Astrocyte of the cerebellum (primary cell): Measurements from ENCODE around the gene GATA3.

Source experiments
- DNase-seq: peaks from one replicate; pipeline ENCODE4 v3.0.0-alpha.2; 2011; ENCODE audit warnings: low read depth
- H3K4me3 ChIP-seq: 2 replicates; pipeline ENCODE4 v1.5.1; 2011; ENCODE audit warnings: mild to moderate bottlenecking, low read depth, low read length, moderate library complexity
- CTCF ChIP-seq: IDR thresholded peaks from 2 replicates; pipeline ENCODE4 v1.5.1; 2012; ENCODE audit warnings: low read length, low read depth, moderate library complexity, mild to moderate bottlenecking; ENCODE audit errors: missing control alignments
- in situ Hi-C: cut with HindIII; loops from 2 replicates; pipeline ENCODE4 v1.10.0; 2017; ENCODE audit warnings: low sequenced_read_pairs

Gene GATA3

GRCh38 chr10:8054494-8055407 lies at the start of gene GATA3:
Gene GATA3 (plus strand): TSS chr10:8054688. CDS start chr10:8055656, 968 bp downstream.
- no peak for DNase-seq
- H3K4me3 ChIP-seq: peak within 1 kb of the TSS; percentile 36
- no peak for TF ChIP-seq CTCF
- in situ Hi-C loops: no loop called here

GRCh38 chr10:8006274-8006999 lies 48.1 kb upstream of the GATA3 start:
- in situ Hi-C loops: no loop called here
- TF ChIP-seq CTCF: no peak
- no peak for DNase-seq
- no peak overlapping the region for H3K4me3 ChIP-seq

- TF ChIP-seq CTCF: no peak
- H3K4me3 ChIP-seq: no peak overlapping the region
- in situ Hi-C loops: no loop called here
- no peak for DNase-seq
Observed at GRCh38 chr10:8009031-8009430, 45.5 kb upstream of the GATA3 start.

- DNase-seq: no peak
- in situ Hi-C loops: no loop called here
- H3K4me3 ChIP-seq: no peak overlapping the region
- no peak for TF ChIP-seq CTCF
Observed at GRCh38 chr10:8013006-8013405, 41.5 kb upstream of the GATA3 start.

- in situ Hi-C loops: no loop called here
Observed at GRCh38 chr10:8013619-8014018, 40.9 kb upstream of the GATA3 start.

More at GRCh38 chr10:8013619-8014018, 40.9 kb upstream of the GATA3 start:
- no peak for DNase-seq
- TF ChIP-seq CTCF: no peak
- no peak overlapping the region for H3K4me3 ChIP-seq
